ENCODE results near the gene APOBR. TPM values are rescaled to one million over a fixed set of nuclear protein-coding genes. Genes with fewer than 3 reads are reported as not detected.
"Not testable (repeated sequence)": the region's sequence is repeated elsewhere in the genome, so short reads cannot be mapped to it uniquely, and the experiment has no call there.

The APOBR gene
- total RNA-seq (10 to 100 TPM; 12.6 to 13.6 TPM), total RNA-seq (5.0 to 17.9 reads per million in 2 donors)

GRCh38 chr16:28494121-28494851 is at the start of gene APOBR:
APOBR (plus strand) TSS chr16:28494643; CDS start chr16:28494682, 39 bp downstream.
- ATAC-seq, result peak; percentile 86

GRCh38 chr16:28446388-28446787 is 48.1 kb upstream of the APOBR start:
- not testable (repeated sequence) for H3K36me3 Mint-ChIP-seq (ENCODE audit: low read depth); H3K9me3 ChIP-seq (ENCODE audit: control insufficient read depth, low read length, poor library complexity, severe bottlenecking); H3K4me1 Mint-ChIP-seq; DNase-seq; ATAC-seq; H3K4me3 Mint-ChIP-seq; H3K27me3 Mint-ChIP-seq; H3K27ac Mint-ChIP-seq

More at GRCh38 chr16:28494121-28494851, at the start of gene APOBR:
- Mint-ChIP-seq H3K27me3 (no peaks in the 10 kb centered on the region), H3K4me1 (peaks cover 39% of the 10 kb centered on the region), H3K4me3 (peak within 1 kb of the TSS; percentile 92), H3K36me3 (ENCODE audit: low read depth) (peaks cover 12% of the 10 kb centered on the region), H3K27ac (peak within 1 kb of the TSS; percentile 98)
- peak; percentile 63 to 84 (median 73) for DNase-seq
- no peaks in the 10 kb centered on the region for H3K9me3 ChIP-seq (ENCODE audit: control insufficient read depth, low read length, poor library complexity, severe bottlenecking)

GRCh38 chr16:28447081-28447480 is 47.4 kb upstream of the APOBR start:
- H3K27me3 Mint-ChIP-seq; H3K9me3 ChIP-seq (ENCODE audit: control insufficient read depth, low read length, poor library complexity, severe bottlenecking); H3K4me3 Mint-ChIP-seq; DNase-seq; H3K4me1 Mint-ChIP-seq; H3K27ac Mint-ChIP-seq; ATAC-seq; H3K36me3 Mint-ChIP-seq (ENCODE audit: low read depth): not testable (repeated sequence)

GRCh38 chr16:28473714-28474265 is 20.7 kb upstream of the APOBR start:
- ATAC-seq, result no peak
- Mint-ChIP-seq H3K4me1 (peaks cover 6% of the 10 kb centered on the region), H3K36me3 (ENCODE audit: low read depth) (peaks cover 6% of the 10 kb centered on the region), H3K4me3 (no peak overlapping the region), H3K27me3 (no peaks in the 10 kb centered on the region), H3K27ac (peak overlapping the region; percentile 91)
- H3K9me3 ChIP-seq (ENCODE audit: control insufficient read depth, low read length, poor library complexity, severe bottlenecking), result no peaks in the 10 kb centered on the region
- no peak for DNase-seq

GRCh38 chr16:28475221-28475620 is 19.2 kb upstream of the APOBR start:
- H3K9me3 ChIP-seq (ENCODE audit: control insufficient read depth, low read length, poor library complexity, severe bottlenecking), result no peaks in the 10 kb centered on the region
- DNase-seq, result no peak
- Mint-ChIP-seq H3K4me1 (peaks cover 6% of the 10 kb centered on the region), H3K4me3 (no peak overlapping the region), H3K27me3 (no peaks in the 10 kb centered on the region), H3K36me3 (ENCODE audit: low read depth) (peaks cover 6% of the 10 kb centered on the region), H3K27ac (no peak overlapping the region)
- no peak for ATAC-seq

- no peak for ATAC-seq
- H3K36me3 Mint-ChIP-seq (ENCODE audit: low read depth), result peaks cover 8% of the 10 kb centered on the region
- peak overlapping the region; percentile 2 for H3K27ac Mint-ChIP-seq
- H3K4me1 Mint-ChIP-seq, result peaks cover 6% of the 10 kb centered on the region
- no peaks in the 10 kb centered on the region for H3K9me3 ChIP-seq (ENCODE audit: control insufficient read depth, low read length, poor library complexity, severe bottlenecking)
- no peak overlapping the region for H3K4me3 Mint-ChIP-seq
- no peak for DNase-seq
- no peaks in the 10 kb centered on the region for H3K27me3 Mint-ChIP-seq
Measured at GRCh38 chr16:28477311-28477920, 17.0 kb upstream of the APOBR start.

GRCh38 chr16:28478506-28479180 is 15.8 kb upstream of the APOBR start:
- DNase-seq, result no peak
- ATAC-seq, result no peak
- no peaks in the 10 kb centered on the region for H3K9me3 ChIP-seq (ENCODE audit: control insufficient read depth, low read length, poor library complexity, severe bottlenecking)
- peaks cover 5% of the 10 kb centered on the region for H3K4me1 Mint-ChIP-seq
- peaks cover 6% of the 10 kb centered on the region for H3K36me3 Mint-ChIP-seq (ENCODE audit: low read depth)
- H3K27ac Mint-ChIP-seq, result no peak overlapping the region
- H3K4me3 Mint-ChIP-seq, result no peak overlapping the region
- no peaks in the 10 kb centered on the region for H3K27me3 Mint-ChIP-seq

GRCh38 chr16:28482026-28482425 is 12.4 kb upstream of the APOBR start:
- H3K36me3 Mint-ChIP-seq (ENCODE audit: low read depth), result peaks cover 2% of the 10 kb centered on the region
- no peaks in the 10 kb centered on the region for H3K4me1 Mint-ChIP-seq
- no peak overlapping the region for H3K27ac Mint-ChIP-seq

GRCh38 chr16:28483361-28483760 is 11.1 kb upstream of the APOBR start:
- not testable (repeated sequence) for ATAC-seq; H3K36me3 Mint-ChIP-seq (ENCODE audit: low read depth); H3K27me3 Mint-ChIP-seq; DNase-seq; H3K4me3 Mint-ChIP-seq; H3K9me3 ChIP-seq (ENCODE audit: control insufficient read depth, low read length, poor library complexity, severe bottlenecking); H3K4me1 Mint-ChIP-seq; H3K27ac Mint-ChIP-seq

More at GRCh38 chr16:28482026-28482425, 12.4 kb upstream of the APOBR start:
- no peak for DNase-seq
- H3K27me3 Mint-ChIP-seq, result no peaks in the 10 kb centered on the region
- no peak overlapping the region for H3K4me3 Mint-ChIP-seq
- ATAC-seq, result no peak
- H3K9me3 ChIP-seq (ENCODE audit: control insufficient read depth, low read length, poor library complexity, severe bottlenecking), result no peaks in the 10 kb centered on the region

- DNase-seq (no peak), ATAC-seq (no peak)
- Mint-ChIP-seq H3K4me3 (no peak overlapping the region), H3K36me3 (ENCODE audit: low read depth) (peaks cover 3% of the 10 kb centered on the region), H3K27ac (no peak overlapping the region), H3K27me3 (no peaks in the 10 kb centered on the region), H3K4me1 (peaks cover 6% of the 10 kb centered on the region)
- H3K9me3 ChIP-seq (ENCODE audit: control insufficient read depth, low read length, poor library complexity, severe bottlenecking), result no peaks in the 10 kb centered on the region
Measured at GRCh38 chr16:28486266-28486665, 8.2 kb upstream of the APOBR start.

- Mint-ChIP-seq H3K27ac (peak overlapping the region; percentile 98), H3K4me3 (peak overlapping the region; percentile 92), H3K36me3 (ENCODE audit: low read depth) (peaks cover 6% of the 10 kb centered on the region), H3K27me3 (no peaks in the 10 kb centered on the region), H3K4me1 (peaks cover 34% of the 10 kb centered on the region)
- DNase-seq (no peak), ATAC-seq (no peak)
- no peaks in the 10 kb centered on the region for H3K9me3 ChIP-seq (ENCODE audit: control insufficient read depth, low read length, poor library complexity, severe bottlenecking)
Measured at GRCh38 chr16:28491230-28491969, 3.0 kb upstream of the APOBR start.

GRCh38 chr16:28491970-28492474 is 2.4 kb upstream of the APOBR start, which contains the start of gene CLN3:
CLN3 (minus strand) TSS chr16:28492074; CDS start chr16:28491759, 315 bp downstream.
- DNase-seq (peak; percentile 63 to 75 (median 69)), ATAC-seq (peak; percentile 73)
- Mint-ChIP-seq H3K4me3 (peak within 1 kb of the TSS; percentile 92), H3K27me3 (no peaks in the 10 kb centered on the region), H3K4me1 (peaks cover 41% of the 10 kb centered on the region), H3K27ac (peak within 1 kb of the TSS; percentile 98), H3K36me3 (ENCODE audit: low read depth) (peaks cover 10% of the 10 kb centered on the region)
- H3K9me3 ChIP-seq (ENCODE audit: control insufficient read depth, low read length, poor library complexity, severe bottlenecking), result no peaks in the 10 kb centered on the region

Measured in T-helper 17 cell (primary cell).